ENCODE measurements around the gene CD3G. TPM values are rescaled to one million over a fixed set of nuclear protein-coding genes. Genes with fewer than 3 reads are reported as not detected.
A peak's percentile ranks its signal among the peaks of the same experiment; 100 is the strongest.
"Not testable (repeated sequence)": the region's sequence is repeated elsewhere in the genome, so short reads cannot be mapped to it uniquely, and the experiment has no call there.

CD3G gene

DNA sequence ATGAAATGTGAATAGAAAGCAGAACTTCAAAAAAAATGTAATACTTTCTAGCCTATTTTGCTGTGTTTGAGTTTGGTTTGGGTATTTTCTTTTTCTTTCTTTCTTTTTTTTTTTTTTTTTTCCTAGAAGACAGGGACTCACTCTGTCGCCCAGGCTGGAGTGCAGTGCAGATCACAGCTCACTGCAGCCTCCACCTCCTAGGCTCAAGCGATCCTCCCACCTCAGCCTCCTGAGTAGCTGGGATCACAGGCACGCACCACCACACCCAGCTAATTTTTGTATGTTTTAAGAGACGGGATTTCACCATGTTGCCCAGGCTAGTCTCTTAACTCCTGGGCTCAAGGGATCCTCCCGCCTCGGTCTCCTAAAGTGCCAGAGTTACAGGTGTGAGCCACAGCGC, 58.5 kb downstream of the CD3G start:
- H2BK12ac ChIP-seq (ENCODE audit: low read length in 2 of 2); H3K4ac ChIP-seq (ENCODE audit: low read depth in 1 of 2, low read length in 2 of 2); H3K18ac ChIP-seq (ENCODE audit: low read depth in 1 of 2, low read length in 2 of 2); H3K79me1 ChIP-seq (replicated peaks; ENCODE audit: low read length, poor library complexity, severe bottlenecking); H3K23ac ChIP-seq (ENCODE audit: low read length in 2 of 2); H2BK5ac ChIP-seq (ENCODE audit: low read depth, low read length, poor library complexity, severe bottlenecking); H3K4me1 ChIP-seq (ENCODE audit: control insufficient read depth, insufficient read depth, low read depth, low read length); H2AFZ ChIP-seq (ENCODE audit: low read depth, low read length); H2BK15ac ChIP-seq (ENCODE audit: low read depth, poor library complexity, severe bottlenecking); H3K27ac ChIP-seq (ENCODE audit: low read length, poor library complexity, severe bottlenecking); H4K8ac ChIP-seq (ENCODE audit: low read length); H3K27me3 ChIP-seq (ENCODE audit: control insufficient read depth in 1 of 2, insufficient read depth in 1 of 2, low read length in 2 of 2); H3K9me3 ChIP-seq (ENCODE audit: control insufficient read depth, low read length); H4K91ac ChIP-seq (ENCODE audit: low read length); H3K14ac ChIP-seq (ENCODE audit: low read length in 2 of 2); H2BK120ac ChIP-seq (ENCODE audit: low read depth, low read length); H2AK5ac ChIP-seq (ENCODE audit: low read length, severe bottlenecking); DNase-seq: not testable (repeated sequence)
- Histone ChIP-seq H3K4me2 (ENCODE audit: low read length, poor library complexity, severe bottlenecking) (peak overlapping the region; percentile 31), H3K4me3 (ENCODE audit: insufficient read depth in 1 of 2, low read depth in 1 of 2, low read length in 2 of 2) (peak overlapping the region in 1 of 2 experiments; percentile 98), H3K9ac (ENCODE audit: low read length) (peak overlapping the region; percentile 98), H3K36me3 (ENCODE audit: control insufficient read depth in 1 of 2, insufficient read depth in 2 of 2, low read depth in 1 of 2, low read length in 2 of 2) (peaks cover 3 to 33% of the 10 kb centered on the region in 2 experiments)
- 92% methylated on average over 7 of the region's 7 CpGs for WGBS

Small RNA genes lying within 50 kb of the gene (small RNA-seq; reads per million reads assigned to genes)
- gene AP001582.1 (ENCODE audit: low read depth), result not detected
